ENCODE results near the gene CCDC180. TPM values are rescaled to one million over a fixed set of nuclear protein-coding genes. Genes with fewer than 3 reads are reported as not detected.

CCDC180 gene
- total RNA-seq, 2 experiments from 2014 or later, result 3.6 to 5.1 TPM

DNA sequence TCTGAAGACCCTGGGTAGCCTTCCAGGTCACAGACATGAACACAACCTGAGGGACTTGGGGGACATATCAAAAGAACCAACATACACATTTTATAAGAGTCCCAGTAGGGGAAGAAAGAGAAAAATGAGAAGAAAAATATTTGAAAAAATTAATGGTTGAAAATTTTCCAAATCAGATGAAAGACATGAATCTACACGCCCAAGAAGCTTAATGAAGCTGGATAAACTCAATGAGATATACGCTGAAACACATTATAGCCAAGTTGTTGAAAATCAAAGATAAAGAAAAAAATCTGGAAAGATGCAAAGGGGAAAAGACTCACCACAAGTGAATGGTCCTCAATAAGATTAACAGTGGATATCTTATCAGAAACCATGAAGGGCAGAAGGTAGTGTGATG lies 9.6 kb upstream of the CCDC180 start:
- Mint-ChIP-seq H3K27ac (no peak overlapping the region), H3K4me3 (no peak overlapping the region), H3K27me3 (ENCODE audit: low read depth) (no peaks in the 10 kb centered on the region), H3K9me3 (ENCODE audit: insufficient read depth) (no peaks in the 10 kb centered on the region), H3K36me3 (ENCODE audit: low read depth) (peaks cover 6% of the 10 kb centered on the region), H3K4me1 (ENCODE audit: low read depth) (peaks cover 3% of the 10 kb centered on the region)
- DNase-seq, result no peak
- no peak for ATAC-seq
- ChIA-PET CTCF (no interaction called here), POLR2A (no interaction called here)

- ATAC-seq (no peak), DNase-seq (no peak)
- peaks cover 3% of the 10 kb centered on the region for H3K4me1 Mint-ChIP-seq (ENCODE audit: low read depth)
- H3K27ac Mint-ChIP-seq, result no peak overlapping the region
- ChIA-PET POLR2A (interaction anchor here (0.6 kb wide), 1 partner anchor 79 kb away, joined by 3 read pairs; no protein-coding TSS in a partner anchor), CTCF (no interaction called here)
- H3K27me3 Mint-ChIP-seq (ENCODE audit: low read depth), result no peaks in the 10 kb centered on the region
- H3K36me3 Mint-ChIP-seq (ENCODE audit: low read depth), result peaks cover 6% of the 10 kb centered on the region
- no peaks in the 10 kb centered on the region for H3K9me3 Mint-ChIP-seq (ENCODE audit: insufficient read depth)
- H3K4me3 Mint-ChIP-seq, result no peak overlapping the region
Measured at GRCh38 chr9:97299809-97300414, 7.5 kb upstream of the CCDC180 start.

GRCh38 chr9:97300586-97300985 lies 6.9 kb upstream of the CCDC180 start:
- ChIA-PET POLR2A (no interaction called here), CTCF (interaction anchor here (2.4 kb wide), 1 partner anchor 16 kb away, joined by 7 read pairs; no protein-coding TSS in a partner anchor)
- DNase-seq, result peak; percentile 9
- no peaks in the 10 kb centered on the region for H3K9me3 Mint-ChIP-seq (ENCODE audit: insufficient read depth)
- no peaks in the 10 kb centered on the region for H3K27me3 Mint-ChIP-seq (ENCODE audit: low read depth)
- no peak for ATAC-seq
- H3K4me3 Mint-ChIP-seq, result no peak overlapping the region
- peaks cover 6% of the 10 kb centered on the region for H3K36me3 Mint-ChIP-seq (ENCODE audit: low read depth)
- H3K27ac Mint-ChIP-seq, result no peak overlapping the region
- H3K4me1 Mint-ChIP-seq (ENCODE audit: low read depth), result peaks cover 3% of the 10 kb centered on the region

GRCh38 chr9:97301974-97302373 lies 5.5 kb upstream of the CCDC180 start:
- ATAC-seq (no peak), DNase-seq (no peak)
- Mint-ChIP-seq H3K27me3 (ENCODE audit: low read depth) (no peaks in the 10 kb centered on the region), H3K27ac (no peak overlapping the region), H3K9me3 (ENCODE audit: insufficient read depth) (no peaks in the 10 kb centered on the region), H3K4me3 (no peak overlapping the region), H3K4me1 (ENCODE audit: low read depth) (peaks cover 3% of the 10 kb centered on the region), H3K36me3 (ENCODE audit: low read depth) (peaks cover 6% of the 10 kb centered on the region)
- ChIA-PET CTCF (interaction anchor here (2.4 kb wide), 1 partner anchor 18 kb away, joined by 7 read pairs; no protein-coding TSS in a partner anchor), POLR2A (interaction anchor here (0.6 kb wide), 1 partner anchor 21 kb away, joined by 3 read pairs; no protein-coding TSS in a partner anchor)

DNA sequence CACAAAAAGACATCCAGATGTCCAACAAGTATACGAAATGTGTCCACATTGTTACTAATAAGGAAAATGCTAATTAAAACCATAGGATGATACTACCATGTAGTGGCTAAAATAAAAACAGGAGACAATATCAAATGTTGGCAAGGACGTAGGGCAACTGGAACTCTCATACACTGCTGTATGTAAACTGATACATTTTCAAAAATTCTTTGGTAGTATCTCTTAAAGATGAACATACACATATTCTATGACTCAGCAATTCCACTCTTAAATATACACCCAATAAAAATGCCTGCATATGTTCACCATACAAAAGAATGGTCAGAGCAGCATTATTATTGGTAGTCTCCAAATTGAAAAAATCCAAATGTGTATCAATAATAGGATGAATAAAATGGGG lies 2.9 kb upstream of the CCDC180 start:
- Mint-ChIP-seq H3K36me3 (ENCODE audit: low read depth) (peaks cover 6% of the 10 kb centered on the region), H3K4me1 (ENCODE audit: low read depth) (peaks cover 3% of the 10 kb centered on the region), H3K9me3 (ENCODE audit: insufficient read depth) (no peaks in the 10 kb centered on the region), H3K4me3 (no peak overlapping the region), H3K27me3 (ENCODE audit: low read depth) (no peaks in the 10 kb centered on the region), H3K27ac (no peak overlapping the region)
- ChIA-PET CTCF (no interaction called here), POLR2A (no interaction called here)
- DNase-seq, result no peak
- ATAC-seq, result no peak

- no peaks in the 10 kb centered on the region for H3K4me1 Mint-ChIP-seq (ENCODE audit: low read depth)
- no peak for ATAC-seq
- peaks cover 6% of the 10 kb centered on the region for H3K36me3 Mint-ChIP-seq (ENCODE audit: low read depth)
- H3K4me3 Mint-ChIP-seq, result no peak overlapping the region
- ChIA-PET CTCF (no interaction called here), POLR2A (no interaction called here)
- no peaks in the 10 kb centered on the region for H3K27me3 Mint-ChIP-seq (ENCODE audit: low read depth)
- DNase-seq, result no peak
- H3K9me3 Mint-ChIP-seq (ENCODE audit: insufficient read depth), result no peaks in the 10 kb centered on the region
- H3K27ac Mint-ChIP-seq, result no peak overlapping the region
Measured at GRCh38 chr9:97305501-97306298, 1.8 kb upstream of the CCDC180 start.

DNA sequence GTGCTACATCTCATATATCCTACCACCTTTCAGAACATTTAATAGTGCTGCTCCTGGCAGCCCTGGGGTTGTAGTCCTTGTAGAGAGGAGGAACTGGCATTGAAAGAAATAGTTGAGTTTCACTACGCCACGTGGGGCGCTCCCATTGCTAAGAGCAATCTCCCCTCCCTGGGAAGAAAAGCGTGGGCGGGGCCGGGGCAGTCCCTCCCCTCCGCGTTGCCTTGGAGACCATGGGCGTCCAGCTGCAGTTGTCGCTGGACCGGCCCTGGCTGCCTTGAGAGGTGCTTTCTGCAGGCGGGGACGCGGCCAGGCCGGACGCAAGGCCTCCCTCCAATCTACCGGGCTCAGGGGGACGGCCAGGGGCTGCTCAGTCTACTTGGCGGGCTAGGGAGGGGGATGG lies 368 bp upstream of the CCDC180 start:
- Mint-ChIP-seq H3K27me3 (ENCODE audit: low read depth) (no peaks in the 10 kb centered on the region), H3K4me1 (ENCODE audit: low read depth) (no peaks in the 10 kb centered on the region), H3K9me3 (ENCODE audit: insufficient read depth) (no peaks in the 10 kb centered on the region), H3K36me3 (ENCODE audit: low read depth) (peaks cover under 1% of the 10 kb centered on the region), H3K27ac (no peak overlapping the region), H3K4me3 (no peak overlapping the region)
- DNase-seq, result peak; percentile 20
- ChIA-PET CTCF (no interaction called here), POLR2A (no interaction called here)
- no peak for ATAC-seq

GRCh38 chr9:97309260-97309659 lies 1.8 kb downstream of the CCDC180 start:
- ChIA-PET CTCF (no interaction called here), POLR2A (no interaction called here)
- no peak overlapping the region for H3K4me3 Mint-ChIP-seq
- no peaks in the 10 kb centered on the region for H3K36me3 Mint-ChIP-seq (ENCODE audit: low read depth)
- DNase-seq (no peak), ATAC-seq (no peak)
- H3K9me3 Mint-ChIP-seq (ENCODE audit: insufficient read depth), result no peaks in the 10 kb centered on the region
- no peaks in the 10 kb centered on the region for H3K4me1 Mint-ChIP-seq (ENCODE audit: low read depth)
- no peak overlapping the region for H3K27ac Mint-ChIP-seq
- no peaks in the 10 kb centered on the region for H3K27me3 Mint-ChIP-seq (ENCODE audit: low read depth)

- no peaks in the 10 kb centered on the region for H3K4me1 Mint-ChIP-seq (ENCODE audit: low read depth)
- no peaks in the 10 kb centered on the region for H3K36me3 Mint-ChIP-seq (ENCODE audit: low read depth)
- no peak for ATAC-seq
- CTCF ChIA-PET, result no interaction called here
- no peak overlapping the region for H3K27ac Mint-ChIP-seq
- no peak for DNase-seq
- no peaks in the 10 kb centered on the region for H3K27me3 Mint-ChIP-seq (ENCODE audit: low read depth)
- POLR2A ChIA-PET, result no interaction called here
- H3K4me3 Mint-ChIP-seq, result no peak overlapping the region
- H3K9me3 Mint-ChIP-seq (ENCODE audit: insufficient read depth), result no peaks in the 10 kb centered on the region
Measured at GRCh38 chr9:97310023-97310422, 2.6 kb downstream of the CCDC180 start.

DNA sequence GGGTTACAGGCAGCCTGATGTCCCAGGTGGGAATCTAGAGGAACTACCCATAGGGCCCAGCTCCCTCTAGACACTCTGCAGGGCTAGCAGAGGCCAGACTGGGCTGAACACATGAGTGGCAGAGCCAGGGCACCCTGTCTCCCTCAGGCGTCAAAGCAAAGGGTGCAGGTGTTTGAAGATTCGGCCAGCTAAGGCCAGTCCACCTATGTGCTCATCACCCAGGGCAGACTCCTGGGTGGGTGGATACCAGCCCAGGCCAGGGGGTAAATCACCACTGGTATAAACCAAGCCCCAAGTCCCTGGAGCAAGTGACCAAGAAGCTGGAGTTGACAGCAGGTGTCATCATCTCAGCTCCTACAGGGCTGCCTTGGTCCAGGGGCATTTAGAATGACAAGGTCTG lies 3.4 kb downstream of the CCDC180 start:
- no peaks in the 10 kb centered on the region for H3K27me3 Mint-ChIP-seq (ENCODE audit: low read depth)
- H3K27ac Mint-ChIP-seq, result no peak overlapping the region
- ChIA-PET CTCF (no interaction called here), POLR2A (no interaction called here)
- no peak overlapping the region for H3K4me3 Mint-ChIP-seq
- ATAC-seq (no peak), DNase-seq (peak; percentile 9)
- no peaks in the 10 kb centered on the region for H3K36me3 Mint-ChIP-seq (ENCODE audit: low read depth)
- no peaks in the 10 kb centered on the region for H3K9me3 Mint-ChIP-seq (ENCODE audit: insufficient read depth)
- no peaks in the 10 kb centered on the region for H3K4me1 Mint-ChIP-seq (ENCODE audit: low read depth)

DNA sequence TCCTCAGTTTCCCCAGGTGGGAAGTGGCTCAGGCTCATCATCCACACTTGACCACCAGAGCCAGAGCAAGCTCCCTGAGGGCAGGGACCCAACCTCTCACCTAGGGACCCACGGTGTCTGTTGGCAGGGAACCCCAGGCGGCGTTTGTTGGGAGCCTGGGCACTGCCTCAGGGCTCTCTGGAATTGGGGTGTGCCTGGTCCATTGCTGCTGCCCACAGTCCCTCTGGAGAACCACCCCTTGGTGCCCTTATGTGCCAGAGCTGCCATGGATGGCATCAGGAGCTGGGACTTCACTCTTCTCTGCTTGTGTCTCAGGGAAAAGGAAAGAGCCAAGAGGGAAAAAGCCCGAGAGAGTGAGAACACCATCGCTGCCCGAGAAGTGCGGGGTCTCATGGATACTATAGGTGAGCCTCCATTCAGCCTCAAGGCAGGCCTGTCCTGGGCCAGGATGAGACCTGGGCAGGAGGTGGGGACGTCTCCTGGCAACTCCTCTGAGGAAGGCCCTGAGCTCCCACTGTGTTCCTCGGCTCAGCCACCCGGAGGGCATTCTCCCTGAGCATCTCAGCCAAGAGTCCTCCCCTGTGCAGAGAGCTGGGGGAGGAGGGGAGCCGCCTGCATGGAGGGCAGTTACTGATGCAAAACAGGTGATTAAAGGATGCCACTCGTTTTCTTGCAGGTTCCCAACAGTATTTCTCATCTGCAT lies 4.5 kb downstream of the CCDC180 start:
- ChIA-PET POLR2A (no interaction called here), CTCF (no interaction called here)
- H3K36me3 Mint-ChIP-seq (ENCODE audit: low read depth), result no peaks in the 10 kb centered on the region

GRCh38 chr9:97312556-97312955 lies 5.1 kb downstream of the CCDC180 start:
- Mint-ChIP-seq H3K27me3 (ENCODE audit: low read depth) (no peaks in the 10 kb centered on the region), H3K4me3 (no peak overlapping the region), H3K36me3 (ENCODE audit: low read depth) (no peaks in the 10 kb centered on the region), H3K9me3 (ENCODE audit: insufficient read depth) (no peaks in the 10 kb centered on the region), H3K27ac (no peak overlapping the region), H3K4me1 (ENCODE audit: low read depth) (no peaks in the 10 kb centered on the region)
- DNase-seq (no peak), ATAC-seq (no peak)
- ChIA-PET POLR2A (no interaction called here), CTCF (no interaction called here)

More for the DNA sequence above, 4.5 kb downstream of the CCDC180 start:
- DNase-seq (peak; percentile 11), ATAC-seq (no peak)
- Mint-ChIP-seq H3K4me1 (ENCODE audit: low read depth) (no peaks in the 10 kb centered on the region), H3K9me3 (ENCODE audit: insufficient read depth) (no peaks in the 10 kb centered on the region), H3K27ac (no peak overlapping the region), H3K27me3 (ENCODE audit: low read depth) (no peaks in the 10 kb centered on the region), H3K4me3 (no peak overlapping the region)

All from activated CD8-positive, alpha-beta T cell treated with anti-CD3 and anti-CD28 coated beads, Interleukin-2, amount 10 ng/mL, durations not matched to agents 7 days and 5 days (primary cell).